NB4 (cell line): ENCODE measurements around the gene MPV17.
"Not testable (repeated sequence)": the region's sequence is repeated elsewhere in the genome, so short reads cannot be mapped to it uniquely, and the experiment has no call there.

Source experiments
- DNase-seq: peaks from one replicate; pipeline ENCODE4 v3.0.0; 2010; ENCODE audit warnings: low read depth
- H3K4me3 ChIP-seq: one replicate; pipeline ENCODE4 v1.5.1; 2011; ENCODE audit warnings: mild to moderate bottlenecking, low read depth, low read length, moderate library complexity
- CTCF ChIP-seq: IDR thresholded peaks from one replicate; pipeline ENCODE4 v1.5.1; 2012; ENCODE audit warnings: low read depth, low read length
- MYC ChIP-seq: IDR thresholded peaks from 2 replicates; pipeline ENCODE4 v1.6.1; 2011; ENCODE audit warnings: low read depth, low read length
- POLR2A ChIP-seq: IDR thresholded peaks from 2 replicates; pipeline ENCODE4 v1.6.1; 2011; ENCODE audit warnings: mild to moderate bottlenecking; ENCODE audit not compliant: insufficient read length; ENCODE audit errors: extremely low read depth
- TF ChIP-seq, protein P1 (sequence below): IDR thresholded peaks from 2 replicates; pipeline ENCODE4 v1.6.1; 2011; ENCODE audit warnings: low read depth, low read length

Gene MPV17

GRCh38 chr2:27282892-27283291 is 40.0 kb downstream of the MPV17 start:
- DNase-seq: no peak

DNA sequence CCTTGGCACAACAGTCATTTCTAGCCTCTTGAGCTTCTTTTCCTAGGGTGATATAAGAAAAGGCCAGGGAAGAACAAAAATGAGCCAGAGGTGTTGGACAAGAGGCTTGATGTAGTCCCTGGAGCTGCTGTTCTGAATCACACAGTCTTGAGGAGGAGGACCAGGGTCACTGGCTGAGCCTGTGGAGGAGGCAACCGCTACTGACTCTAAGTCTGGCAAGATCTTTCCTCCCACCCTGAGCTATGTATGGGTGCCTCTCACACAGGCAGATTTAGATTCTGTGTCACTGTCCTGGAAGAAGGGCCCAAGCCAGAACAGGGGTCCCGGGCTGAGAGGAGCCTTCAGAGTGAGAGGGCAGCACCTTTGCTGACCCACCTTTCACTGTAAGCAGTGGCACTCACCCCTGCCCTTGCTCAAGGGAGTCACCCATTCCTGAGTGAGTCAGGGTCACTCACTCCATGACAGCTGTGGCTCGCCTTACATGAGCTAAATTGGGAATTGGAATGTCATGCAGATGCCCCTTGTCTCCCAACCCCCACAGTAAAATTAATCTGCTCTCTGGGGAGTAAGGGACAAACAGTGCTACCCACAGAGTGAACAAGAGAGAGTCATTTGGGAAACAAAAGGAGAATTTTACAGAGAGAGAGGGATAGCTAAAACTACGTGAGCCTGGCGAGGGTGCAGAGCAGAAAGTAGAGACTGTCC is 40.9 kb downstream of the MPV17 start, which contains the start of gene TRIM54:
Gene TRIM54, plus strand, starts transcription at position 575 of the 705 bp plus-strand sequence. CDS start 303 bp downstream, outside the sequence.
- no peak within 1 kb of the TSS for H3K4me3 ChIP-seq
- DNase-seq: no peak
- TF ChIP-seq MYC: no peak
- TF ChIP-seq CTCF: no peak
- TF ChIP-seq, protein P1, sequence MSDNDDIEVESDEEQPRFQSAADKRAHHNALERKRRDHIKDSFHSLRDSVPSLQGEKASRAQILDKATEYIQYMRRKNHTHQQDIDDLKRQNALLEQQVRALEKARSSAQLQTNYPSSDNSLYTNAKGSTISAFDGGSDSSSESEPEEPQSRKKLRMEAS: no peak
- no peak for TF ChIP-seq POLR2A

More at GRCh38 chr2:27282892-27283291, 40.0 kb downstream of the MPV17 start:
- no peak for TF ChIP-seq POLR2A
- TF ChIP-seq CTCF: no peak
- TF ChIP-seq, protein P1: no peak
- no peak for TF ChIP-seq MYC
- H3K4me3 ChIP-seq: no peak overlapping the region

- DNase-seq: no peak
- no peak overlapping the region for H3K4me3 ChIP-seq
- TF ChIP-seq POLR2A (no peak), MYC (no peak), CTCF (no peak)
- TF ChIP-seq, protein P1: no peak
Measured at GRCh38 chr2:27281442-27281841, 41.5 kb downstream of the MPV17 start.

DNA sequence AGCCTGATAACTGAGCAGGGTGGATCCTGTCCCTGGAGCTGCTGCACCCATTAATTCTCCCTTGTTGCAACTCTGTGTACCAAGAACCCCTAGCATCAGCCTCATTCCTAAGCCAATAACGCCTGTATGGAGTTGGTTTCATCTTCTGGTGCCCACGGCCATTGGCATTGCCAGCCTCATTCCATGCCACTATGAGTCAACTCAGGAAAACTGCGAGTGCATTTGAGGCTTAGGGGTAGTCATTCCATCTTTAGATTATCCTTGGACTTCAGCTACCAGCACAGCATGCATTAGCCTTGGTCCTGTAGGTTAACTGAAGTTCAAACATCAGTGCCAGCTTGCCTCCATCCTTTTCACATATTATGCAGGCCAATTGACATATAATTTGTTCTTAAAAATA is 42.1 kb downstream of the MPV17 start:
- H3K4me3 ChIP-seq: no peak overlapping the region
- TF ChIP-seq, protein P1: no peak
- DNase-seq: no peak

GRCh38 chr2:27278010-27278409 is 44.9 kb downstream of the MPV17 start:
- DNase-seq: no peak
- TF ChIP-seq, protein P1: no peak
- TF ChIP-seq MYC (no peak), POLR2A (no peak), CTCF (no peak)
- no peak overlapping the region for H3K4me3 ChIP-seq

DNA sequence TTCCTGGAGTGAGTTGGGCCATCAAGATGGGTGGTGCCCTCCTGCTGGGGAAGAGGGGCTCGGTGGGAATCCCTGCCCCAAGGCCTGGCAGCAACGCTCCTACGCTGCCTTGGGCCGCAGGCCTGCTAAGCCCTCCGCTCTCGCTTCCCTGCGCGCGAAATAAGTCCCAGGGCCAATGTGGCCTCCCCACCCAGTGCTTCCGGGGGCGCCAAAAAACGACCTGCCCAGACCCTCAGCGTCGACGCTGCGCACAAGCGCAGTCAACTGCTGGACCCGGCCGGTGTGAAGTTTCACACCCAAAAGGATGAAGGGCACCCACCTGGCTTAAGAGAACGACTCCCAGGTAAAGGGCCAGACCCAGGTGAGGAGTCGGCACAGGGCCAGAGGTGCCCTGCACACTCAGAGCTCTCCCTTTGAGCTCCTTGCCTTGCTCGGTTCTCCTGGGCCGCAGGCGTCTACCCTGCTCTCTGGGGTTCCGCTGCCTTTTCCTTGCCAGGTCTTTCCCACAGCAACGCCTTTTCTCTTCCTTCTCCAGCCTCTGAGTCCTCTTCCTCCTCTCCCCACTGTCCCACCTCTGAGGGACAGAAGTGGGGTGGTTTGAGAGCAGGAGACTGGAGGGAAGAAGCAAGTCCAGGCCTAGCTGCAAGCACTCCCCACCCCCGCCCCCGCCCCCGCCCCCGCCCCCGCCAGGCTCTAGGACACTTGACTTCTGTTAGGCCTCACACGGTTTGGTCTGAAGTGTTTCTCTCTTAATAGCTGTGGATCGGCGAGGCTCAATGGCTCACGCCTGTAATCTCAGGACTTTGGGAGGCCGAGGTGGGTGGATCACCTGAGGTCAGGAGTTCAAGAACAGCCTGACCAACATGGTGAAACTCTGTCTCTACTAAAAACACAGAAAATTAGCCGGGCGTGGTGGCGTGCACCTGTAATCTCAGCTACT is 47.4 kb downstream of the MPV17 start, which contains the start of gene DNAJC5G:
Gene DNAJC5G, plus strand, starts transcription at position 223 of the 940 bp plus-strand sequence. CDS start 1,296 bp downstream, outside the sequence.
- TF ChIP-seq POLR2A (no peak), MYC (no peak), CTCF (no peak)
- TF ChIP-seq, protein P1: no peak

GRCh38 chr2:27272537-27273522 is 50.1 kb downstream of the MPV17 start:
- not testable (repeated sequence) for H3K4me3 ChIP-seq
- DNase-seq: peak; percentile 28

More for the DNA sequence above, 47.4 kb downstream of the MPV17 start, which contains the start of gene DNAJC5G:
- no peak for DNase-seq
- H3K4me3 ChIP-seq: no peak within 1 kb of the TSS
